Skeletal muscle satellite cell (primary cell): ENCODE results near the gene LILRB4. TPM values are rescaled to one million over a fixed set of nuclear protein-coding genes. Genes with fewer than 3 reads are reported as not detected.
"Not testable (repeated sequence)": the region's sequence is repeated elsewhere in the genome, so short reads cannot be mapped to it uniquely, and the experiment has no call there.

Source experiments
- H3K27me3 ChIP-seq: 2 replicates; pipeline ENCODE4 v1.7.0; 2013; ENCODE audit warnings: low read length; ENCODE audit not compliant: control insufficient read depth, insufficient read depth
- H3K36me3 ChIP-seq: 2 replicates; pipeline ENCODE4 v1.7.0; 2013; ENCODE audit warnings: mild to moderate bottlenecking, control low read depth, low read length; ENCODE audit not compliant: insufficient read depth
- H3K4me1 ChIP-seq: 2 replicates; pipeline ENCODE4 v1.7.0; 2013; ENCODE audit warnings: low read length; ENCODE audit not compliant: control insufficient read depth, insufficient read depth
- H3K4me2 ChIP-seq: 2 replicates; pipeline ENCODE4 v1.7.0; 2013; ENCODE audit warnings: mild to moderate bottlenecking, low read length
- H3K4me3 ChIP-seq: 2 replicates; pipeline ENCODE4 v1.7.0; 2013; ENCODE audit warnings: low read length
- H3K9ac ChIP-seq: 2 replicates; pipeline ENCODE4 v1.7.0; 2013; ENCODE audit warnings: mild to moderate bottlenecking, low read depth, low read length, moderate library complexity
- H3K9me3 ChIP-seq: replicated peaks from 2 replicates; pipeline ENCODE4 v1.7.0; 2013; ENCODE audit warnings: mild to moderate bottlenecking, control low read depth, low read length
- total RNA-seq: library from RNA; depleted of rRNA; stranded (reverse); fragments of >200 nt; gene quantifications from 2 replicates; pipeline ENCODE4 v1.2.3, GENCODE V29; 2012; rRNA removed

LILRB4 gene
- not detected in 2 replicates for total RNA-seq

- no peak within 1 kb of the TSS for H3K9ac ChIP-seq
- no peaks in the 10 kb centered on the region for H3K4me1 ChIP-seq
- H3K4me3 ChIP-seq: no peak within 1 kb of the TSS
- H3K36me3 ChIP-seq: no peaks in the 10 kb centered on the region
- H3K4me2 ChIP-seq: no peak within 1 kb of the TSS
- peaks cover 15% of the 10 kb centered on the region for H3K9me3 ChIP-seq
- no peaks in the 10 kb centered on the region for H3K27me3 ChIP-seq
These were observed at the start of gene LILRB4 for GRCh38 chr19:54662730-54663129. LILRB4 (plus strand) TSS chr19:54662985; CDS start chr19:54663034, 49 bp downstream.

GRCh38 chr19:54614726-54615125, 48.1 kb upstream of the LILRB4 start:
- Histone ChIP-seq H3K27me3 (no peaks in the 10 kb centered on the region), H3K4me1 (no peaks in the 10 kb centered on the region), H3K9me3 (peaks cover 7% of the 10 kb centered on the region), H3K9ac (no peak overlapping the region), H3K36me3 (no peaks in the 10 kb centered on the region), H3K4me3 (no peak overlapping the region), H3K4me2 (no peak overlapping the region)

GRCh38 chr19:54616057-54616456, 46.7 kb upstream of the LILRB4 start:
- Histone ChIP-seq H3K9ac (no peak overlapping the region), H3K4me3 (no peak overlapping the region), H3K36me3 (no peaks in the 10 kb centered on the region), H3K4me1 (no peaks in the 10 kb centered on the region), H3K9me3 (peaks cover 7% of the 10 kb centered on the region), H3K4me2 (no peak overlapping the region), H3K27me3 (no peaks in the 10 kb centered on the region)

- no peak overlapping the region for H3K4me3 ChIP-seq
These were observed 45.8 kb upstream of the LILRB4 start for GRCh38 chr19:54616821-54617560.

GRCh38 chr19:54620464-54620863, 42.3 kb upstream of the LILRB4 start:
- H3K27me3 ChIP-seq: no peaks in the 10 kb centered on the region
- H3K9me3 ChIP-seq: peaks cover 3% of the 10 kb centered on the region
- no peak overlapping the region for H3K4me3 ChIP-seq
- H3K36me3 ChIP-seq: no peaks in the 10 kb centered on the region
- H3K4me1 ChIP-seq: no peaks in the 10 kb centered on the region
- no peak overlapping the region for H3K9ac ChIP-seq
- H3K4me2 ChIP-seq: no peak overlapping the region

More at GRCh38 chr19:54616821-54617560, 45.8 kb upstream of the LILRB4 start:
- Histone ChIP-seq H3K27me3 (no peaks in the 10 kb centered on the region), H3K9me3 (peaks cover 7% of the 10 kb centered on the region), H3K4me1 (no peaks in the 10 kb centered on the region), H3K9ac (no peak overlapping the region), H3K36me3 (no peaks in the 10 kb centered on the region), H3K4me2 (no peak overlapping the region)

GRCh38 chr19:54622431-54622830, 40.4 kb upstream of the LILRB4 start:
- Histone ChIP-seq H3K4me2 (no peak overlapping the region), H3K27me3 (no peaks in the 10 kb centered on the region), H3K4me3 (no peak overlapping the region), H3K4me1 (no peaks in the 10 kb centered on the region), H3K9me3 (peaks cover 3% of the 10 kb centered on the region), H3K36me3 (no peaks in the 10 kb centered on the region), H3K9ac (no peak overlapping the region)

- not testable (repeated sequence) for H3K4me3 ChIP-seq, H3K9ac ChIP-seq, H3K9me3 ChIP-seq, H3K36me3 ChIP-seq, H3K4me2 ChIP-seq, H3K27me3 ChIP-seq, H3K4me1 ChIP-seq
These were observed 38.6 kb upstream of the LILRB4 start for GRCh38 chr19:54624234-54624633.

GRCh38 chr19:54624934-54625730, 37.7 kb upstream of the LILRB4 start:
- not testable (repeated sequence) for H3K4me3 ChIP-seq, H3K36me3 ChIP-seq, H3K27me3 ChIP-seq, H3K4me2 ChIP-seq, H3K9me3 ChIP-seq, H3K4me1 ChIP-seq, H3K9ac ChIP-seq

GRCh38 chr19:54626757-54627156, 36.0 kb upstream of the LILRB4 start:
- H3K4me3 ChIP-seq: no peak overlapping the region
- H3K9me3 ChIP-seq: peaks cover 3% of the 10 kb centered on the region
- H3K9ac ChIP-seq: no peak overlapping the region
- no peaks in the 10 kb centered on the region for H3K4me1 ChIP-seq
- H3K36me3 ChIP-seq: no peaks in the 10 kb centered on the region
- no peak overlapping the region for H3K4me2 ChIP-seq
- no peaks in the 10 kb centered on the region for H3K27me3 ChIP-seq

GRCh38 chr19:54627912-54628311, 34.9 kb upstream of the LILRB4 start:
- not testable (repeated sequence) for H3K27me3 ChIP-seq, H3K4me2 ChIP-seq, H3K4me3 ChIP-seq, H3K9ac ChIP-seq, H3K36me3 ChIP-seq, H3K9me3 ChIP-seq, H3K4me1 ChIP-seq

- not testable (repeated sequence) for H3K27me3 ChIP-seq, H3K9me3 ChIP-seq, H3K4me2 ChIP-seq, H3K9ac ChIP-seq, H3K4me1 ChIP-seq, H3K36me3 ChIP-seq, H3K4me3 ChIP-seq
These were observed 32.5 kb upstream of the LILRB4 start, which contains the start of gene LILRB1 for GRCh38 chr19:54630262-54630661. LILRB1 (plus strand) TSS chr19:54630484; CDS start chr19:54631074, 590 bp downstream.
